VCaP (cell line): ENCODE measurements around the gene PTPRCAP.

Source experiments
- H3K27ac ChIP-seq: fragments of 450-650 bp; 2 replicates; pipeline ENCODE4 v1.5.1; 2017
- TF ChIP-seq, protein P1 (sequence below): fragments of 450-650 bp; conservative IDR thresholded peaks from 2 replicates; pipeline ENCODE4 v1.5.1; 2017; ENCODE audit warnings: mild to moderate bottlenecking, moderate library complexity

PTPRCAP gene

DNA sequence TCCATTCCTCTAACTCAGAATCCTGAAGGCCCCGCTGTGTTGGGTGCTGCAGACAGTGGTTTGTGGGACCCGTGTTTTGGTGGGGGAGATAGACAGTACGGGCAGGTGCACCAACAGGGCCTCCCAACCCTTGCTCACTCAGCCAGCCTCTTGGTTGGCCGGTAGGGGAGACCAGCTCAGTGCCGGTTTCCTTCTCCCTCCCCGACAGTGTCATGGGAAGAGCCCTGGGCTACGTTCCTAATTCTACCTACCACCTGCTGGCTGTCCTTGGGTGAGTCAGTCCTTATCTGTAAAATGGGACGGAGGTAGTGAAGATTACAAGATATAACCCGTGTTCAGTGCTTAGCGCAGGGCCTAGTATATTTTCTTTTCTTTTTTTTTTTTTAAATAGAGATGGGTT, 25.7 kb upstream of the PTPRCAP start:
- no peak overlapping the region; the same call in 1 of the 2 replicates for H3K27ac ChIP-seq

DNA sequence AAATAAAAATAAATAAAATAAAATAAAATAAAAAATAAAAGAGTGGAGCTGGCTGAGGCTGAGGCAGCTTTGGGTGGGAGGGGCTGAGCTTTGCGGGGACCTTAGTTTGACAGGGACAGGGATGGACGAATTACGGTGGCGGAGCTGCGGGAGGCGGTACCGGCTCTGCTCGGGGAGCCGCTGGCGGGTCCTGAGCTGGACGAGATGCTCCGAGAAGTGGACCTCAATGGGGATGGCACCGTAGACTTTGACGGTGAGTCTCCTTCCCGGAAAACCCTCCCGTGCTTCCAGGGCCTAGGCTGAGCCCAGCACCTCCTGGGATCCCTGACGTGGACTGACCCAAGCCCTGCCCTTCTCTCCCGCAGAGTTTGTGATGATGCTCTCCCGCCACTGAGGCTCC, 20.8 kb upstream of the PTPRCAP start:
- no peak overlapping the region for H3K27ac ChIP-seq
- TF ChIP-seq, protein P1, sequence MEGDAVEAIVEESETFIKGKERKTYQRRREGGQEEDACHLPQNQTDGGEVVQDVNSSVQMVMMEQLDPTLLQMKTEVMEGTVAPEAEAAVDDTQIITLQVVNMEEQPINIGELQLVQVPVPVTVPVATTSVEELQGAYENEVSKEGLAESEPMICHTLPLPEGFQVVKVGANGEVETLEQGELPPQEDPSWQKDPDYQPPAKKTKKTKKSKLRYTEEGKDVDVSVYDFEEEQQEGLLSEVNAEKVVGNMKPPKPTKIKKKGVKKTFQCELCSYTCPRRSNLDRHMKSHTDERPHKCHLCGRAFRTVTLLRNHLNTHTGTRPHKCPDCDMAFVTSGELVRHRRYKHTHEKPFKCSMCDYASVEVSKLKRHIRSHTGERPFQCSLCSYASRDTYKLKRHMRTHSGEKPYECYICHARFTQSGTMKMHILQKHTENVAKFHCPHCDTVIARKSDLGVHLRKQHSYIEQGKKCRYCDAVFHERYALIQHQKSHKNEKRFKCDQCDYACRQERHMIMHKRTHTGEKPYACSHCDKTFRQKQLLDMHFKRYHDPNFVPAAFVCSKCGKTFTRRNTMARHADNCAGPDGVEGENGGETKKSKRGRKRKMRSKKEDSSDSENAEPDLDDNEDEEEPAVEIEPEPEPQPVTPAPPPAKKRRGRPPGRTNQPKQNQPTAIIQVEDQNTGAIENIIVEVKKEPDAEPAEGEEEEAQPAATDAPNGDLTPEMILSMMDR, result no peak

More for the DNA sequence above, 25.7 kb upstream of the PTPRCAP start:
- TF ChIP-seq, protein P1, result no peak

DNA sequence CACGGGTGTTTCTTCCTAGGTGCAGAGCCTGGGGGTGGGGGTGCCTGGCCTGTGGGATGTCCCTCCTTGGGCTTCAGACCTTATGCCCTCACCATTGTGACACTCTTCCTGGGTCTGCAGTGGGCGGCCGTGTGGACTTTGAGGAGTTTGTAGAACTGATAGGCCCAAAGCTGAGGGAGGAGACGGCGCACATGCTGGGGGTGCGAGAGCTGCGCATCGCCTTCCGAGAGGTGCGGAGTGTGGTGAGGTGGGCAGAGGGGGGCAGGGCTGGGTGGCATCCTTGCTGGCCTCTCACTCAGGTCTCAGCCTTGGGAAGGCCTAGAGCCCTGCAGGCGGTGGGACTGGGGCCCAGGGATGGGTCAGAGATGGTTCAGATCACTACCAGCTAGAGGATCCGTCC, 20.0 kb upstream of the PTPRCAP start:
- TF ChIP-seq, protein P1, result no peak
- H3K27ac ChIP-seq, result no peak overlapping the region

DNA sequence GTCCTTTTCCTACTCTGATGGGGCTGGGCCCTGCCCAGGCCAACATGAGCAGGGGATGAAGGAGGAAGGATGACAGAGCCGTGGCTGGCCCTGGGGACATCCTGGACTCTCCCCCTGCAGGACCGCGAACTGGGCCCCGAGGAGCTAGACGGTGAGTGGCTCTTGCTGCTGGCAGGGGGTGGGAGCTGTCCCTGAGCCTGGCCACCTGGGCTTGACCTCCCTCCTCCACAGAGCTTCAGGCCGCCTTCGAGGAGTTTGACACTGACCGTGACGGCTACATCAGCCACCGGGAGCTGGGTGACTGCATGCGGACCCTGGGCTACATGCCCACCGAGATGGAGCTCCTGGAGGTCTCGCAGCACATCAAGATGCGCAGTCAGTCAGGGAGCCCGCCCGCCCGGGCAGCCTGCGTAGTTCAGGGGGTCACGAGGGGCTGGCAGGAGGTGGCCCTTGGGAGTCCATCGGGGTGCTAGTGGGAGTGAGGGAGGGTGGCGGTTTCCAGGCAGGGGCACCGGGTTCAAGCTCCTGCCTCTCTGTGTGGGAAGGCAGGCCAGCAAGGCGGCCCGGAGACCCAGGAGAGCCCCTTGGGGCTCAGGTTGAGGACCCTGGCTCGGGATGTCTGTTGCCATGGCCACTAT, 18.7 kb upstream of the PTPRCAP start:
- TF ChIP-seq, protein P1, result no peak
- no peak overlapping the region for H3K27ac ChIP-seq

DNA sequence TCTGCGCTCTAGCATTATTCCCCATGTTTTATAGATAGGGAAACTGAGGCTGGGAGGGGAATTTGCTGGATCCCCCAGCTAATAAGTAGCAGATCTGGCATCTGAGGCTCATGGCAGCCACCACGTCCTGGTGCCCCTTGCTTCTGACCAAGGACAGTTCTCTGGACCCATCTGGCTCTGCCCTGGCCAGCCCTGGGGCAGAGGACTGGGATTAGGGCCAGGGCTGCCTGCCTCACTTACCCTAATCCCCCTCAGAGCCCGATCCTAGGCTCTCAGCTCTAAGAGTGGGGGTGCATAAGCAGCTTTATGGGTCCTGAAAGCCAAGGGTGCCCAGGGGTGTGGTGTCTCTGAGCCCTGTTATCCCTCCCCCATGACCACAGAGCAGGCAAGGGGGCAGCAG, 17.6 kb upstream of the PTPRCAP start, which contains the start of gene CABP4:
Gene CABP4 (plus strand): TSS at position 301 of the 400 bp plus-strand sequence. CDS start 70 bp downstream, at position 371.
- TF ChIP-seq, protein P1, result no peak
- no peak within 1 kb of the TSS for H3K27ac ChIP-seq

DNA sequence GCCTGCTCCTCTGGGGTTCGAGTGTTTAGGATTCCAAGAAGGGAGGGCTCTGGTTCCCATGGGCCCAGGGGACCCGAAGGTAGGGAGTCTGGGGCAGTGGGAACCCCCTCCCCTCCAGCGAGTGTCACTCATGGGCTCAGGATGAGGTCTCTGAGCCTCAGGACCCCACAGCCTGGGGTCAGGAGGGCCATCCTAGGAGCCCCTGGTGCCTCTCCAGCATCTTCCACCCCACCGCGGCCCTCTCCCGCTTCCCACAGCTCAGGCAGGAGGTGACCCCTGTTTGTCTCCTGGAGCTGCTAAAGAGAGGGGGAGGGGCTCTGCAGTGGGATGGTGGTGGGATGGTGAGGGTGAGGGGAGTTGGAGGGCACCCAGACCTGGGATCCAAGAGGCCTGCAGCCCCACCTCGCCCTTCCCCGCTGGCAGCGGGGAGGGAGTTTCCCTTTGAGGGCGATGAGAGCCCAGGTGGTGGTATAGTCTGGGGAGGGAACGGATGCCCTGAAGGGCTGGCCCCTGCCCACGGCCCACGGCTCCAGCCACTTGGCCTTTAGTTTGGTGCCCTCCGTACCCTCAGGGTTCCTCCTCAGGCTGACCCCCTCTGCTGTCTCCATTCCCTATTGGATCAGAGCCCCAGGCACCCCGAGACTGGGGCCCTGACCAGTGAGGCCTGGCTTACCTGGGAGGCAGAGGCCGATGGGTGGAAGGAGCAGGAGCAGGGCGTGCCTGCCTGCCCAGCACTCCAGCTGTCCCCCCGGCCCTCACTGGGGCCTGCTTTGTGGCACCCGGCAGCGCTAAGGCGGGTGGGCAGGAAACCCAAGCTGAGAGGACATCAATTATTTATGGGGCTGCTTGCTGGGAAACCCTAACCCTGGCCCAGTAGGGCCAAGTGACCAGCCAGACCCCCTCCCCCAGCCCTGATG, 16.6 kb upstream of the PTPRCAP start:
- TF ChIP-seq, protein P1, result no peak
- H3K27ac ChIP-seq, result no peak overlapping the region

DNA sequence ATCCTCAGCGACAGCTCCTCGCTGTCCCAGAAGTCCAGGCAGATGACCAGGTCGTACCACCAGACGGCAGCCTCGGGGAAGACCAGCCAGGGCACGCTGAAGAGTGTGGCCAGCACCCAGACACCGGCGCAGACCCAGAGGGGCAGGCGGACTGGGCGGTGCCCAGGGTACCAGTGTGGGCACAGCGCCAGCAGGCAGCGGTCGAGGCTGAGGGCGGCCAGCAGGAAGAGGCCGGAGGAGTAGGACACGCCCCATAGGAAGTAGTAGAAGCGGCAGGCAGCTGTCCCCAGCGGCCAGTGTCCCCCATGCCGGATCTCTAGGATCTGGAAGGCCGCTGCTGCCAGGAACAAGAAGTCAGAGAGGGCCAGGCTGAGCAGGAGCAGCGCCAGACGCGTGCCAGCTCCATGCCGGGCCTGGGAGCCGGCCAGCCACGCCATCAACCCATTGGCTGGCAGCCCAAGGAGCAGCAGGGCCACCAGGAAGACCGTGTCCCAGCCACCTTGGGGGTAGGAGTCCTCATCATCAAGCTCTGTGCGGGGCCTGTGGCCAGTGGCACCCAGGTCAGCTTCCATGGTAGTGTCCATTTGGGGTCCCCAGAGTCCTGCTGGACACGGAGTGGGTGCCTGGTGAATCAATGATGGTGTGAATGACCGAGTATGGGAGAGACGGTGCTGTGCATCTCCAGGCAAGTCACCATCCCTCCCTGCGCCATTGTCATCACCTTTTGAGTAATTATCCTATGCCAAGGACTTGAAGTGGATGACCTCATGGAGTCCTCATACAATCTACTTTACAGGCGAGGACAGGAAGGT, 14.9 kb upstream of the PTPRCAP start, which contains the start of gene GPR152:
Gene GPR152 (minus strand): TSS at position 589 of the 812 bp plus-strand sequence. CDS start 5 bp downstream, at position 584.
- TF ChIP-seq, protein P1, result peak; percentile 32; the same call in 1 of the 2 replicates
- H3K27ac ChIP-seq, result peak within 1 kb of the TSS; percentile 72
